Lung (tissue), 12 donors: Measurements from ENCODE around the gene JPH3. TPM values are rescaled to one million over a fixed set of nuclear protein-coding genes. Genes with fewer than 3 reads are reported as not detected.

Experiments used
- ATAC-seq: fragments of 200-7000 bp; cut with Tn5 transposase; one replicate; pipeline ENCODE4 v1.9.1; 2020; ENCODE audit warnings: moderate number of reproducible peaks; ENCODE audit not compliant: insufficient read depth, low FRiP score
- DNase-seq, 3 donors: peaks; one replicate each; pipeline ENCODE4 v3.0.0-alpha.2; 2013 to 2017
- H3K27ac ChIP-seq, 2 donors: one replicate each; pipeline ENCODE4 v1.5.1; 2013; ENCODE audit warnings: mild to moderate bottlenecking in 2 of 2, moderate library complexity in 2 of 2, control low read depth in 1 of 2, inconsistent platforms in 1 of 2, low read depth in 1 of 2, low read length in 1 of 2
- H3K27me3 ChIP-seq, 3 donors: one replicate each; pipeline ENCODE4 v1.5.1; 2013; ENCODE audit warnings: low read length in 2 of 3; ENCODE audit not compliant: control insufficient read depth in 3 of 3, insufficient read depth in 3 of 3
- H3K36me3 ChIP-seq, 4 donors: one replicate each; pipeline ENCODE4 v1.5.1; 2013; ENCODE audit warnings: low read length in 4 of 4, mild to moderate bottlenecking in 1 of 4, moderate library complexity in 1 of 4; ENCODE audit not compliant: control insufficient read depth in 4 of 4, insufficient read depth in 4 of 4
- H3K4me1 ChIP-seq, 5 donors: one replicate each; pipeline ENCODE4 v1.5.1; 2013; ENCODE audit warnings: low read length in 5 of 5, mild to moderate bottlenecking in 2 of 5, moderate library complexity in 1 of 5; ENCODE audit not compliant: control insufficient read depth in 5 of 5, insufficient read depth in 5 of 5
- H3K4me3 ChIP-seq: one replicate; pipeline ENCODE4 v1.5.1; 2013; ENCODE audit warnings: mild to moderate bottlenecking, control low read depth, moderate library complexity
- H3K9ac ChIP-seq, 2 donors: one replicate each; pipeline ENCODE4 v1.5.1; 2013; ENCODE audit warnings: low read length in 2 of 2, control low read depth in 1 of 2; ENCODE audit not compliant: insufficient read depth in 1 of 2
- H3K9me3 ChIP-seq, 4 donors: one replicate each; pipeline ENCODE4 v1.5.1; 2013; ENCODE audit warnings: low read length in 3 of 4, mild to moderate bottlenecking in 1 of 4, moderate library complexity in 1 of 4; ENCODE audit not compliant: control insufficient read depth in 4 of 4, insufficient read depth in 3 of 4
- WGBS, 2 donors: extraction: QIAGEN DNeasy Blood & Tissue Kit; methylation state at CpG; one replicate each; pipeline ENCODE4 v1.1.7; 2013; 5-methylcytosine and 5-hydroxymethylcytosine counted together
- polyA plus RNA-seq, 2 donors: library from polyadenylated mRNA; stranded (reverse); fragments of 200-250 nt; gene quantifications; one replicate each; pipeline ENCODE4 v1.2.1, GENCODE V29; 2013
- total RNA-seq, 2 donors: library from RNA; depleted of rRNA in 1 of 2; stranded (reverse); fragments of >200 nt in 1 of 2; gene quantifications; one replicate each; pipeline ENCODE4 v1.2.1, GENCODE V29; 2014 to 2021
- TF ChIP-seq, protein P1 (sequence below): IDR thresholded peaks from 2 replicates; pipeline ENCODE4 v1.5.1; 2012; ENCODE audit warnings: mild to moderate bottlenecking; ENCODE audit errors: control extremely low read depth, extremely low read depth
- donor health status: control.
- donor health status: control.
- donor health status: Bipolar disorder and iron deficiency.
- donor health status: healthy.
- donor health status: DM: yes; HTN: yes; CAD: no.

The JPH3 gene
- total and polyA plus RNA-seq, 4 donors = 0.04 to 0.68 (median 0.13) TPM

DNA sequence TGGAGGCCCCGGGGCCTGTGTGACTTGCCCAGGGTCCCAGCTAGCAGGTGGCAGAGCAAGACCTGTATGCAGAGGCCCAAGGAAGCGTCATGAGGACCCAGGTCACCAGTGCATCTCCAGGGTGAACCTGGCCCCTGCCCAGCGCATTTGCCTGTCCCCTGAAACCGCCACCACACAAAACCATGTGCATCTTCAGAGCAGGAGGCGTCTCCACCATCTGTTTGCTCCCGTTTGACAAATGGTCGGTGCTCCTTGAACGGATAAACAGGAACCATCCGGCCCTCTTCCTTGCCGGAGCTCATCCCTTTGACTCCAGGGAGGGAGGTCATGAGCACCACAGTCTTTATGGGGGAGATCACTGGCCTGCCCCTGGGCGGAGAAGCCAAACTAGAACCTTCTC lies 62.5 kb downstream of the JPH3 start:
- Histone ChIP-seq H3K4me3 (no peak overlapping the region), H3K27ac (no peak overlapping the region), H3K36me3 (no peaks in the 10 kb centered on the region), H3K27me3 (no peaks in the 10 kb centered on the region), H3K9ac (no peak overlapping the region), H3K4me1 (no peaks in the 10 kb centered on the region), H3K9me3 (peaks cover 0 to 4% (median 0%) of the 10 kb centered on the region in 4 donors)
- DNase-seq (no peak), ATAC-seq (no peak)
- TF ChIP-seq, protein P1, sequence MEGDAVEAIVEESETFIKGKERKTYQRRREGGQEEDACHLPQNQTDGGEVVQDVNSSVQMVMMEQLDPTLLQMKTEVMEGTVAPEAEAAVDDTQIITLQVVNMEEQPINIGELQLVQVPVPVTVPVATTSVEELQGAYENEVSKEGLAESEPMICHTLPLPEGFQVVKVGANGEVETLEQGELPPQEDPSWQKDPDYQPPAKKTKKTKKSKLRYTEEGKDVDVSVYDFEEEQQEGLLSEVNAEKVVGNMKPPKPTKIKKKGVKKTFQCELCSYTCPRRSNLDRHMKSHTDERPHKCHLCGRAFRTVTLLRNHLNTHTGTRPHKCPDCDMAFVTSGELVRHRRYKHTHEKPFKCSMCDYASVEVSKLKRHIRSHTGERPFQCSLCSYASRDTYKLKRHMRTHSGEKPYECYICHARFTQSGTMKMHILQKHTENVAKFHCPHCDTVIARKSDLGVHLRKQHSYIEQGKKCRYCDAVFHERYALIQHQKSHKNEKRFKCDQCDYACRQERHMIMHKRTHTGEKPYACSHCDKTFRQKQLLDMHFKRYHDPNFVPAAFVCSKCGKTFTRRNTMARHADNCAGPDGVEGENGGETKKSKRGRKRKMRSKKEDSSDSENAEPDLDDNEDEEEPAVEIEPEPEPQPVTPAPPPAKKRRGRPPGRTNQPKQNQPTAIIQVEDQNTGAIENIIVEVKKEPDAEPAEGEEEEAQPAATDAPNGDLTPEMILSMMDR = no peak
- WGBS, 2 donors = 67 to 68% methylated on average over 11 of the region's 11 CpGs

DNA sequence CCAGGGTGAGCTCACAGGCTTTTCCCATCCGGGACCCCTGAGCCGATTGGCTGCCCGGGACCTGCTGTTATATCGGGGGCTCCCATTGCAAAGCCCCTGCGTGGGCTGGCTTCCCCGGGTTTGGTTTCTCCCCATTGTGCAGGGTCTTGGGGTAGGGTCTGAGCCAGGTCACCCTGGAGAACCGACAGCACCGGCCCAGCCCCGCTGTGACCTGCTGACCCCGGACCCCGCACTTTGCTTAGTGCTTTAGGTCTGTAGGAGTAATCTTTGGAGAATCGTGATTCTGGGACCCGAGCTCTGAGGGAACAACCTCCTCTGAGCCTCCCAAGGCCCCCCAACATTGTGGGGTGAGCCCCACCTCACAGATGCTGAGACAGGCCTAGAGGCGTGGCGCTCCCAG lies 62.9 kb downstream of the JPH3 start:
- H3K27ac ChIP-seq = no peak overlapping the region
- no peaks in the 10 kb centered on the region for H3K36me3 ChIP-seq
- ATAC-seq (no peak), DNase-seq (no peak)
- no peaks in the 10 kb centered on the region for H3K4me1 ChIP-seq
- H3K9me3 ChIP-seq = peaks cover 0 to 4% (median 0%) of the 10 kb centered on the region in 4 donors
- TF ChIP-seq, protein P1 = no peak
- no peak overlapping the region for H3K9ac ChIP-seq
- no peaks in the 10 kb centered on the region for H3K27me3 ChIP-seq
- WGBS, 2 donors = 86 to 88% methylated on average over 15 of the region's 15 CpGs
- no peak overlapping the region for H3K4me3 ChIP-seq

DNA sequence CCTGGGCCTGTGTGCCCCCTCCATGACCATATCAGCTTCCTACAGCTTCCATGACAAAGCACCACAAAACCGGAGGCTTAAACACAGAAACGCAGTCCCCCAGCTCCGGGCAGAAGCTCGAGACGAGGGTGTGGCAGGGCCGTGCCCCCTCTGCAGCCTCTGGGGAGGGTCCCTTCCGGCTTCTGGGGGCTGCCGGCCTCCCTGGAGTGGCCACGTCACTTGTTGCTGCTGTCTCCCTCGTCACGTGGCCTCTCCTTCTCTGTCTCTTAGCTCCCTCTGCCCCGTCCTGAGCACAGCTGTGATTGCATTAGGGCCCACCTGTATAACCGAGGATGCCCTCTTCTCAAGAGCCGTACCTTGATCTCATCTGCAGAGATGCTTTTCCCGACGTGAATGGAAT lies 64.6 kb downstream of the JPH3 start:
- no peaks in the 10 kb centered on the region for H3K4me1 ChIP-seq
- H3K36me3 ChIP-seq = no peaks in the 10 kb centered on the region
- no peaks in the 10 kb centered on the region for H3K9me3 ChIP-seq
- H3K4me3 ChIP-seq = no peak overlapping the region
- TF ChIP-seq, protein P1 = no peak
- ATAC-seq (no peak), DNase-seq (no peak)
- H3K27me3 ChIP-seq = no peaks in the 10 kb centered on the region
- no peak overlapping the region for H3K27ac ChIP-seq
- no peak overlapping the region for H3K9ac ChIP-seq
- 72 to 79% methylated on average over 15 to 16 of the region's 16 CpGs for WGBS, 2 donors

DNA sequence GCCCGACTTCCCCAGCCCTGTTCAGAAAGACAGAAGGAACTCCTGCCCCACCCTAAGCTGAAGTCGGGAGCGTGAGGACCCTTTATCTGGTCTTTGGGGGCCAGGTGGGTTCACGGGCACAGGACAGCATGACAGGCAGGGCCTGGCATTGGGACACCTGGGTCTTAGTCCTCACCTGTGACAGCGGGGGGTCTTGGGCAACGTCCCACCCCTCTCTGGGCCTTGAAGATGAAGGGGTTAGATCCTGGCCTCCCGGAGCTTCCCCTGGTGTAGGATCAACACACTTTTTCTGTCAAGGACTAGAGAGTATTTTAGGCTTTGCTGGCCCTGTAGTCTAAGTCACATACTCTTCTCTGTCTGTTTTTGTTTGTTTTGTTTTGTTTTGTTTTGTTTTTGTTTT lies 65.1 kb downstream of the JPH3 start:
- DNase-seq = no peak
- 78 to 88% methylated on average over 7 of the region's 7 CpGs for WGBS, 2 donors

More for the DNA sequence above, 65.1 kb downstream of the JPH3 start:
- H3K4me3 ChIP-seq = no peak overlapping the region
- H3K27ac ChIP-seq = no peak overlapping the region
- H3K9ac ChIP-seq = no peak overlapping the region
- ATAC-seq = no peak
- TF ChIP-seq, protein P1 = no peak
- no peaks in the 10 kb centered on the region for H3K27me3 ChIP-seq
- H3K4me1 ChIP-seq = no peaks in the 10 kb centered on the region
- H3K36me3 ChIP-seq = no peaks in the 10 kb centered on the region
- no peaks in the 10 kb centered on the region for H3K9me3 ChIP-seq
